Measurements from ENCODE around the gene AP3S2.
"Not testable (repeated sequence)": the region's sequence is repeated elsewhere in the genome, so short reads cannot be mapped to it uniquely, and the experiment has no call there.

AP3S2 gene

GRCh38 chr15:89858661-89859458 lies 34.9 kb downstream of the AP3S2 start:
- no peak overlapping the region for H3K4me3 ChIP-seq (replicated peaks; ENCODE audit: low read depth, low read length)
- no peak for DNase-seq (ENCODE audit: low read depth)
- no peak for TF ChIP-seq CTCF (IDR thresholded peaks at IDR 0.05; ENCODE audit: low read length, missing control alignments)

GRCh38 chr15:89857673-89858072 lies 36.1 kb downstream of the AP3S2 start:
- H3K4me3 ChIP-seq (replicated peaks; ENCODE audit: low read depth, low read length), result no peak overlapping the region
- no peak for TF ChIP-seq CTCF (IDR thresholded peaks at IDR 0.05; ENCODE audit: low read length, missing control alignments)
- DNase-seq (ENCODE audit: low read depth), result no peak

- no peak for TF ChIP-seq CTCF (IDR thresholded peaks at IDR 0.05; ENCODE audit: low read length, missing control alignments)
- H3K4me3 ChIP-seq (replicated peaks; ENCODE audit: low read depth, low read length), result no peak overlapping the region
- no peak for DNase-seq (ENCODE audit: low read depth)
Observed at GRCh38 chr15:89855948-89856347, 37.8 kb downstream of the AP3S2 start.

GRCh38 chr15:89854863-89855262 lies 38.9 kb downstream of the AP3S2 start:
- not testable (repeated sequence) for DNase-seq (ENCODE audit: low read depth); H3K4me3 ChIP-seq (replicated peaks; ENCODE audit: low read depth, low read length)

GRCh38 chr15:89852342-89852995 lies 41.3 kb downstream of the AP3S2 start:
- H3K4me3 ChIP-seq (replicated peaks; ENCODE audit: low read depth, low read length), result no peak overlapping the region
- DNase-seq (ENCODE audit: low read depth), result no peak
- TF ChIP-seq CTCF (IDR thresholded peaks at IDR 0.05; ENCODE audit: low read length, missing control alignments), result no peak

GRCh38 chr15:89851673-89852341 lies 42.0 kb downstream of the AP3S2 start:
- H3K4me3 ChIP-seq (replicated peaks; ENCODE audit: low read depth, low read length), result no peak overlapping the region
- TF ChIP-seq CTCF (IDR thresholded peaks at IDR 0.05; ENCODE audit: low read length, missing control alignments), result no peak

GRCh38 chr15:89848970-89849292 lies 44.9 kb downstream of the AP3S2 start:
- no peak for DNase-seq (ENCODE audit: low read depth)
- no peak for TF ChIP-seq CTCF (IDR thresholded peaks at IDR 0.05; ENCODE audit: low read length, missing control alignments)
- no peak overlapping the region for H3K4me3 ChIP-seq (replicated peaks; ENCODE audit: low read depth, low read length)

More at GRCh38 chr15:89851673-89852341, 42.0 kb downstream of the AP3S2 start:
- no peak for DNase-seq (ENCODE audit: low read depth)

Measured in fibroblast of pulmonary artery (primary cell).